Measurements from ENCODE around the gene SEPTIN8. TPM values are rescaled to one million over a fixed set of nuclear protein-coding genes. Genes with fewer than 3 reads are reported as not detected.

The SEPTIN8 gene
- total and polyA plus RNA-seq, 2 donors (not counting 1 experiment from before 2014, with no cell fraction given), result 4.0 to 5.9 TPM

- intact Hi-C loops (cut with micrococcal nuclease), result no loop called here
- H3K4me1 Mint-ChIP-seq, result no peaks in the 10 kb centered on the region
- CTCF ChIA-PET, result no interaction called here
- no peak for ATAC-seq (ENCODE audit: low read depth)
- no peak overlapping the region for H3K4me2 ChIP-seq (replicated peaks; ENCODE audit: low read depth, low read length, poor library complexity, severe bottlenecking)
- no peaks in the 10 kb centered on the region for H3K9me3 ChIP-seq (ENCODE audit: control extremely low read depth in 1 of 3, control insufficient read depth in 2 of 3, insufficient read depth in 1 of 3, low read length in 2 of 3)
- no peaks in the 10 kb centered on the region for H3K4me1 ChIP-seq (ENCODE audit: control insufficient read depth in 2 of 2, insufficient read depth in 2 of 2, low read length in 2 of 2)
- H3K27ac Mint-ChIP-seq, result no peak overlapping the region
- WGBS (ENCODE audit: insufficient coverage), result 94% methylated on average over 12 of the region's 12 CpGs
- no peaks in the 10 kb centered on the region for H4K20me1 ChIP-seq (ENCODE audit: control insufficient read depth, insufficient read depth, low read length, poor library complexity, severe bottlenecking)
- H3K79me2 ChIP-seq (ENCODE audit: control insufficient read depth, insufficient read depth, low read length), result no peaks in the 10 kb centered on the region
- no peaks in the 10 kb centered on the region for H3K27me3 ChIP-seq (replicated peaks in 1 of 4; ENCODE audit: control extremely low read depth in 1 of 4, control insufficient read depth in 3 of 4, insufficient read depth in 4 of 4, low read length in 3 of 4)
- H3K27ac ChIP-seq (ENCODE audit: low read length in 2 of 2), result no peak overlapping the region
- no peak overlapping the region for H3K9ac ChIP-seq (ENCODE audit: low read length)
- POLR2A ChIA-PET, result interaction anchor here (0.6 kb wide), 1 partner anchor 11 kb away, joined by 7 read pairs; no protein-coding TSS in a partner anchor
- H3K9me3 Mint-ChIP-seq (ENCODE audit: insufficient read depth), result no peaks in the 10 kb centered on the region
- no peaks in the 10 kb centered on the region for H3K36me3 ChIP-seq (replicated peaks in 1 of 2; ENCODE audit: control extremely low read depth in 1 of 2, control insufficient read depth in 1 of 2, extremely low read depth in 1 of 2, insufficient read depth in 2 of 2, low read length in 1 of 2)
- TF ChIP-seq EZH2 (IDR thresholded peaks at IDR 0.05; ENCODE audit: borderline replicate concordance, insufficient read depth, low read depth, low read length, poor library complexity, severe bottlenecking), result no peak
- no peak for TF ChIP-seq CTCF (IDR thresholded peaks at IDR 0.05)
- DNase-seq, result no peak
- no peak overlapping the region for H3K4me3 Mint-ChIP-seq
- no peak overlapping the region for H3K4me3 ChIP-seq (ENCODE audit: control extremely low read depth in 1 of 5, extremely low read depth in 1 of 5, insufficient read depth in 1 of 5, low read depth in 2 of 5, low read length in 4 of 5)
- no peaks in the 10 kb centered on the region for H3K27me3 Mint-ChIP-seq
- no peak overlapping the region for H2AFZ ChIP-seq (ENCODE audit: insufficient read depth, low read depth, low read length, poor library complexity, severe bottlenecking)
These were observed 11.6 kb downstream of the SEPTIN8 start for GRCh38 chr5:132765311-132766019.

- H3K4me1 ChIP-seq (ENCODE audit: control insufficient read depth in 2 of 2, insufficient read depth in 2 of 2, low read length in 2 of 2), result no peaks in the 10 kb centered on the region
- H3K36me3 ChIP-seq (replicated peaks in 1 of 2; ENCODE audit: control extremely low read depth in 1 of 2, control insufficient read depth in 1 of 2, extremely low read depth in 1 of 2, insufficient read depth in 2 of 2, low read length in 1 of 2), result no peaks in the 10 kb centered on the region
- CTCF ChIA-PET, result no interaction called here
- H3K4me3 ChIP-seq (ENCODE audit: control extremely low read depth in 1 of 5, extremely low read depth in 1 of 5, insufficient read depth in 1 of 5, low read depth in 2 of 5, low read length in 4 of 5), result no peak overlapping the region
- no peaks in the 10 kb centered on the region for H3K9me3 ChIP-seq (ENCODE audit: control extremely low read depth in 1 of 3, control insufficient read depth in 2 of 3, insufficient read depth in 1 of 3, low read length in 2 of 3)
- no peak for ATAC-seq (ENCODE audit: low read depth)
- H3K79me2 ChIP-seq (ENCODE audit: control insufficient read depth, insufficient read depth, low read length), result no peaks in the 10 kb centered on the region
- no peaks in the 10 kb centered on the region for H3K27me3 Mint-ChIP-seq
- H4K20me1 ChIP-seq (ENCODE audit: control insufficient read depth, insufficient read depth, low read length, poor library complexity, severe bottlenecking), result no peaks in the 10 kb centered on the region
- no peaks in the 10 kb centered on the region for H3K27me3 ChIP-seq (replicated peaks in 1 of 4; ENCODE audit: control extremely low read depth in 1 of 4, control insufficient read depth in 3 of 4, insufficient read depth in 4 of 4, low read length in 3 of 4)
- no peak overlapping the region for H3K4me2 ChIP-seq (replicated peaks; ENCODE audit: low read depth, low read length, poor library complexity, severe bottlenecking)
- no peak for DNase-seq
- H3K4me3 Mint-ChIP-seq, result no peak overlapping the region
- no peak overlapping the region for H3K27ac ChIP-seq (ENCODE audit: low read length in 2 of 2)
- H3K4me1 Mint-ChIP-seq, result no peaks in the 10 kb centered on the region
- WGBS (ENCODE audit: insufficient coverage), result 99% methylated on average over 5 of the region's 7 CpGs
- POLR2A ChIA-PET, result no interaction called here
- H3K9me3 Mint-ChIP-seq (ENCODE audit: insufficient read depth), result no peaks in the 10 kb centered on the region
- no peak overlapping the region for H2AFZ ChIP-seq (ENCODE audit: insufficient read depth, low read depth, low read length, poor library complexity, severe bottlenecking)
- TF ChIP-seq EZH2 (IDR thresholded peaks at IDR 0.05; ENCODE audit: borderline replicate concordance, insufficient read depth, low read depth, low read length, poor library complexity, severe bottlenecking), result no peak
- TF ChIP-seq CTCF (IDR thresholded peaks at IDR 0.05), result no peak
- no peak overlapping the region for H3K27ac Mint-ChIP-seq
- no peak overlapping the region for H3K9ac ChIP-seq (ENCODE audit: low read length)
- intact Hi-C loops (cut with micrococcal nuclease), result no loop called here
These were observed 12.3 kb downstream of the SEPTIN8 start for GRCh38 chr5:132764671-132765238.
